A549 (cell line): ENCODE measurements around the gene DISP3. TPM values are rescaled to one million over a fixed set of nuclear protein-coding genes. Genes with fewer than 3 reads are reported as not detected.

Source experiments
- ATAC-seq, 2 experiments: fragments of 200-7000 bp in 1 of 2; fragments of >200 bp in 1 of 2; cut with Nextera tagmentation in 1 of 2; cut with Tn5 transposase in 1 of 2; 3 replicates each; pipeline versions ENCODE4 v1.8.0 to v1.9.1; 2018 to 2020; ENCODE audit warnings: mild to moderate bottlenecking in 1 of 2, moderate library complexity in 1 of 2
- CTCF ChIA-PET: fragments of 300-600 bp; sonication (Branson Sonifier 250); formaldehyde crosslinking; extraction: SDS; loops from one replicate; lab custom pipeline; 2021; ENCODE audit warnings: antibody characterized with exemption, inconsistent platforms; lab: Yijun Ruan, JAX
- POLR2A ChIA-PET: fragments of 350-600 bp; formaldehyde crosslinking; extraction: SDS; loops from one replicate; lab custom pipeline; 2021; ENCODE audit warnings: antibody characterized with exemption, inconsistent platforms; lab: Yijun Ruan, JAX
- DNase-seq, 2 experiments: peaks; one replicate each; pipeline versions ENCODE4 v3.0.0 to v3.0.0-alpha.2; 2011 to 2016; ENCODE audit warnings: low read depth in 1 of 2, low spot score in 1 of 2
- FAIRE-seq: peaks from 2 replicates; lab custom pipeline; 2011; peaks lifted over from hg19 to GRCh38; lab: Jason Lieb, UNC
- H3K27ac ChIP-seq, 2 experiments: fragments of >200 bp; sonication (Bioruptor Twin); formaldehyde crosslinking; 3 replicates each; pipeline ENCODE4 v1.5.1; 2016 to 2017
- H3K4me1 ChIP-seq: fragments of >200 bp; sonication (Bioruptor Twin); formaldehyde crosslinking; 3 replicates; pipeline ENCODE4 v1.6.1; 2016
- H3K4me2 ChIP-seq: fragments of >200 bp; sonication (Bioruptor Twin); formaldehyde crosslinking; 3 replicates; pipeline ENCODE4 v1.6.1; 2016
- H3K4me3 ChIP-seq: fragments of >200 bp; sonication (Bioruptor Twin); formaldehyde crosslinking; 3 replicates; pipeline ENCODE4 v1.5.1; 2016
- H3K9me3 ChIP-seq: fragments of >200 bp; sonication (Bioruptor Twin); formaldehyde crosslinking; 3 replicates; pipeline ENCODE4 v1.6.1; 2016
- CBX2 ChIP-seq: fragments of 200-600 bp; sonication (generic); IDR thresholded peaks from 2 replicates; pipeline ENCODE4 v1.6.1; 2016; ENCODE audit warnings: low read depth, mild to moderate bottlenecking, borderline replicate concordance
- EHF ChIP-seq: fragments of 250-450 bp; sonication (Bioruptor Pico); IDR thresholded peaks from 2 replicates; pipeline ENCODE4 v1.5.0; 2020; ENCODE audit warnings: mild to moderate bottlenecking
- EHMT2 ChIP-seq: fragments of 200-600 bp; sonication (generic); IDR thresholded peaks from 2 replicates; pipeline ENCODE4 v1.6.1; 2016; ENCODE audit warnings: antibody characterized with exemption, low read depth, mild to moderate bottlenecking, moderate library complexity
- FOSB ChIP-seq: fragments of 250-450 bp; sonication (Bioruptor Pico); IDR thresholded peaks from 2 replicates; pipeline ENCODE4 v1.5.0; 2020; ENCODE audit warnings: mild to moderate bottlenecking, moderate library complexity
- FOSL2 ChIP-seq, 2 experiments: fragments of 450-650 bp in 1 of 2; fragments of >200 bp in 1 of 2; sonication (Bioruptor Twin) in 1 of 2; formaldehyde crosslinking; IDR thresholded peaks; 2 replicates each; pipeline versions ENCODE4 v1.5.0 to v1.6.1; 2016 to 2020; ENCODE audit warnings: mild to moderate bottlenecking in 1 of 2, moderate library complexity in 1 of 2
- HOXA7 ChIP-seq: fragments of 250-450 bp; sonication (Bioruptor Pico); IDR thresholded peaks from 2 replicates; pipeline ENCODE4 v1.5.0; 2020; ENCODE audit warnings: mild to moderate bottlenecking, moderate library complexity
- HOXB13 ChIP-seq: fragments of 250-450 bp; sonication (Bioruptor Pico); IDR thresholded peaks from 2 replicates; pipeline ENCODE4 v1.5.0; 2020; ENCODE audit warnings: low read depth, mild to moderate bottlenecking, moderate library complexity
- HOXB5 ChIP-seq: fragments of 250-450 bp; sonication (Bioruptor Pico); IDR thresholded peaks from 2 replicates; pipeline ENCODE4 v1.5.0; 2020; ENCODE audit warnings: mild to moderate bottlenecking, moderate library complexity
- JUNB ChIP-seq: fragments of >200 bp; sonication (Bioruptor Twin); formaldehyde crosslinking; IDR thresholded peaks from 2 replicates; pipeline ENCODE4 v1.6.1; 2016
- MAFK ChIP-seq: fragments of 450-650 bp; IDR thresholded peaks from 2 replicates; pipeline ENCODE4 v1.6.1; 2014; ENCODE audit not compliant: partially characterized antibody
- MYC ChIP-seq: IDR thresholded peaks from 2 replicates; pipeline ENCODE4 v1.6.1; 2012; ENCODE audit warnings: mild to moderate bottlenecking, inconsistent platforms, low read length, improper control_type of control experiment, borderline replicate concordance
- NPAS2 ChIP-seq: fragments of 250-450 bp; sonication (Bioruptor Pico); IDR thresholded peaks from 2 replicates; pipeline ENCODE4 v1.8.0; 2022; ENCODE audit warnings: mild to moderate bottlenecking, moderate library complexity, borderline replicate concordance
- PHF8 ChIP-seq: fragments of 200-600 bp; sonication (generic); IDR thresholded peaks from 2 replicates; pipeline ENCODE4 v1.6.1; 2016; ENCODE audit warnings: low read depth, mild to moderate bottlenecking, antibody characterized with exemption, moderate library complexity, borderline replicate concordance
- POLR2AphosphoS2 ChIP-seq: conservative IDR thresholded peaks from 2 replicates; pipeline ENCODE4 v1.6.1; 2012; ENCODE audit warnings: low read length, improper control_type of control experiment, inconsistent platforms
- RARB ChIP-seq: fragments of 250-450 bp; sonication (Bioruptor Pico); IDR thresholded peaks from 2 replicates; pipeline ENCODE4 v1.8.0; 2021; ENCODE audit warnings: mild to moderate bottlenecking, moderate library complexity
- RCOR1 ChIP-seq: fragments of 150-350 bp; IDR thresholded peaks from 2 replicates; pipeline ENCODE4 v1.6.1; 2014; ENCODE audit warnings: antibody characterized with exemption, low read length, low read depth
- TFCP2L1 ChIP-seq: fragments of 250-450 bp; sonication (Bioruptor Pico); IDR thresholded peaks from 2 replicates; pipeline ENCODE4 v1.5.0; 2021; ENCODE audit warnings: mild to moderate bottlenecking
- ZFP36 ChIP-seq: fragments of 450-650 bp; IDR thresholded peaks from 2 replicates; pipeline ENCODE4 v1.6.1; 2014; ENCODE audit warnings: borderline replicate concordance; ENCODE audit not compliant: partially characterized antibody
- ZNF302 ChIP-seq: fragments of 250-450 bp; sonication (Bioruptor Pico); IDR thresholded peaks from 2 replicates; pipeline ENCODE4 v1.9.0; 2021; ENCODE audit warnings: inconsistent platforms, mild to moderate bottlenecking, moderate library complexity
- WGBS: methylation state at CpG from one replicate; pipeline ENCODE4 v1.1.6; 2017; ENCODE audit errors: missing lambda C conversion rate; 5-methylcytosine and 5-hydroxymethylcytosine counted together
- polyA plus RNA-seq, 4 experiments: library from polyadenylated mRNA; depleted of rRNA in 3 of 4; stranded (reverse); fragments of >200 nt; fragmentation: RNase III in 1 of 4; extraction: RNeasy Plus Mini Kit Qiagen cat#74134 plus additional on column Dnase treatment in 1 of 4; gene quantifications; 2 replicates in 3 of 4; 3 replicates in 1 of 4; pipeline ENCODE4 v1.2.3, GENCODE V29; 2011 to 2017
- TF ChIP-seq, protein P1 (sequence below): fragments of 150-350 bp; IDR thresholded peaks from 2 replicates; pipeline ENCODE4 v1.6.1; 2014; ENCODE audit warnings: low read depth, mild to moderate bottlenecking, low read length
- TF ChIP-seq, protein P2 (sequence below): IDR thresholded peaks from 2 replicates; pipeline ENCODE4 v1.6.1; 2012
- TF ChIP-seq, protein P3 (sequence below): fragments of >200 bp; sonication (Bioruptor Twin); formaldehyde crosslinking; IDR thresholded peaks from 2 replicates; pipeline ENCODE4 v1.6.1; 2016
- TF ChIP-seq, protein P4 (sequence below): fragments of >200 bp; sonication (Bioruptor Twin); formaldehyde crosslinking; IDR thresholded peaks from 3 replicates; pipeline ENCODE4 v1.5.1; 2016

Gene DISP3
- polyA plus RNA-seq, 2 of the 4 experiments (the other 2 are of a cell fraction), result 0.09 to 0.22 TPM

DNA sequence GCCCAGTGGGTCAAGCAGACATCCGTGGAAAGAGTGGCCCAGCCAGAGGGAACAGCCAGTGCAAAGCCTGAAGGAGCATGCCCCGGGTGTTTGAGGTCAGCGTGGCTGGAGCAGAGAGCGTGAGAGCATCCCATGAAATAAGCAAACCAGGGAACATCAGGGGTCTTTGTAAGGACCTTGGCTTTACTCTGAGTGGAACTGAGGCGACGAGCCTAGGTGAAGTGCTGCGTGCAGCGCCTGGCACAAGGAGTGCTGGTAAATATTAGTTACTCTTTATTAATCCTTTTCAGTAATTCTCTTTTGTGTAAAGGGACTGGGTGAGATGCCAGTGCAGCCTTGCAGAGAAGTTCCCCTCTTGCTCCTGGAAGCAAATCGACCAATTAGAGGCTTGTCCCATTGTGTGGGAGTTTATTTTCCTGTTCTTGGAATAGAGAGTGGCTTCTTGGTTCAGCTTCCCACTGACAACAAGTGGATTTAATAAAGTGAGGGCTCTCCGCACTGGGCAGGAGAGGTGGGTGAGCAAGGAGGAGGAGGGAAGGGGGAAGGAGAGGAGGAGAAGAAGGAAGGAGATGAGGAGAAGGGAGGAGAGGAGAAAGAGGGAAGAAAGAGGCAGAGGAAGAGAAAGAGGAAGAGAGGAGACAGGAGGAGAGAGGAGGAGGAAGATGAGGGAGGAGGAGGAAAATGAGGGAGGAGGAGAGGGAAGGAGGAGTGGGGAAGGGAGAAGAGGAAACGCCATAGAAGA, 37.6 kb upstream of the DISP3 start:
- POLR2A ChIA-PET, result no interaction called here
- no peak for FAIRE-seq
- H3K4me3 ChIP-seq, result no peak overlapping the region

DNA sequence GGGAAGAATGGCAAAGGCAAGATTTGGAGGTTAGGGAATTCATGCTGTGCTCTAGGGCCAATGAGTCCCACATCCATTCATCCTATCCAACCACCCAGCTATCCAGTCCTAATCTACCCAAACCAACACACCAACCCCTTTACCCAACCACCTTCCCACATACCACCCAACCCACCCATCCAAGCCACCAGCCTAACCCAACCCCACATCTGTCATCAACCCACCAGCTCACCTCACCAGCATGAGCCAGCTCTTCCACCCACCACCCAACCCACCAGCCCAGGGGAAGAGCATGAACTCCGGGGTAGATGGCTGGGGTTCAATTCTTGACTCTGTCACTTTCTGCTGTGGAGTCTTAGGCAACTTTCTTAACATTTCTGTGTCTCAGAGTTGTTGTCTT, 35.9 kb upstream of the DISP3 start:
- no peaks in the 10 kb centered on the region for H3K9me3 ChIP-seq
- POLR2A ChIA-PET, result no interaction called here

More for the DNA sequence above, 37.6 kb upstream of the DISP3 start:
- no peak overlapping the region for H3K27ac ChIP-seq
- ATAC-seq (no peak), DNase-seq (no peak)
- CTCF ChIA-PET, result no interaction called here
- TF ChIP-seq PHF8 (no peak), MYC (no peak), FOSB (CRISPR knock-in tag) (no peak), RARB (CRISPR knock-in tag) (no peak), EHMT2 (no peak), NPAS2 (CRISPR knock-in tag) (no peak)
- H3K9me3 ChIP-seq, result no peaks in the 10 kb centered on the region
- H3K4me2 ChIP-seq, result no peak overlapping the region
- 9% methylated on average over 11 of the region's 11 CpGs for WGBS
- H3K4me1 ChIP-seq, result no peaks in the 10 kb centered on the region

DNA sequence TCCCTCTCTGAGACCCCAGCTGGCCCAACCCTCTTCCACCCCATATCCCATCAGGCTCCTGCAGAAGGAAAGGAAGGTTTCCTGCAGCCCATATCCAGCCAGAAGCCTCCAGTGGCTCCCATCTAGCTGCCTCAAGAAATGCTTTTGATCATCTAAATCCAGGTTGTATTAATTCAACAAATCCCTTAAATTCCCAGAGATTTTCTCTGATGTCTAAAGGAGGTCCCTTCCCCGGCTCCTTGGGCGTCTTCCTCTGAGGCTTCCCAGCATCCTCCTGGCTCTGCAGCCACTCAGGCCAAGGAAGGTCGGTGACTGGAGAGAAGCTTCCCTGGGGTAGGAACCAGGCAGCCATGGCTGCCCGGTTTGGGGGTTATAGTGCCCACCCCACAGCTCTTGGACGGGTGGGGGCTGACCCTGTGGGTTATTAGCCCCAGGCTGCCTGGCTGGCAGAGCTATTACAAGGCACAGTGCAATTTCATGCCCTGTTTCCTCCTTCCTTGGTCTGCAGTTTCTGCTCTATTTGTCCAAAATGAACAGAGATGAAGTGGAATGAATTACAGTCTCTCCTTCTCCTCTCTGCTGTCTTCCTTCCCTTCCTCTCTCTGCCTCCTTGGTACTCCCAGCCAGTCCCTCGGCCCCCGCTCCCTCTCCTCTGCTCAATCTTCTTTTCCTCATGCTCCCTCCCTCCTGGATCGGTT, 34.8 kb upstream of the DISP3 start:
- CTCF ChIA-PET, result interaction anchor here (1.4 kb wide), 1 partner anchor 9 kb away, joined by 3 read pairs; no protein-coding TSS in a partner anchor
- FAIRE-seq, result no peak
- no peak for TF ChIP-seq JUNB
- TF ChIP-seq FOSL2 (IDR thresholded peaks at IDR 0.05), result no peak
- no peak for TF ChIP-seq FOSL2 (CRISPR knock-in tag; IDR thresholded peaks at IDR 0.05)
- TF ChIP-seq MAFK, result no peak
- no peak for TF ChIP-seq HOXB13 (CRISPR knock-in tag)
- no peak for TF ChIP-seq CBX2
- no peak for TF ChIP-seq FOSB (CRISPR knock-in tag)
- TF ChIP-seq, protein P1, sequence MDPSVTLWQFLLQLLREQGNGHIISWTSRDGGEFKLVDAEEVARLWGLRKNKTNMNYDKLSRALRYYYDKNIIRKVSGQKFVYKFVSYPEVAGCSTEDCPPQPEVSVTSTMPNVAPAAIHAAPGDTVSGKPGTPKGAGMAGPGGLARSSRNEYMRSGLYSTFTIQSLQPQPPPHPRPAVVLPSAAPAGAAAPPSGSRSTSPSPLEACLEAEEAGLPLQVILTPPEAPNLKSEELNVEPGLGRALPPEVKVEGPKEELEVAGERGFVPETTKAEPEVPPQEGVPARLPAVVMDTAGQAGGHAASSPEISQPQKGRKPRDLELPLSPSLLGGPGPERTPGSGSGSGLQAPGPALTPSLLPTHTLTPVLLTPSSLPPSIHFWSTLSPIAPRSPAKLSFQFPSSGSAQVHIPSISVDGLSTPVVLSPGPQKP, result no peak
- TF ChIP-seq TFCP2L1 (CRISPR knock-in tag), result no peak
- TF ChIP-seq ZFP36, result no peak

More for the DNA sequence above, 35.9 kb upstream of the DISP3 start:
- Histone ChIP-seq H3K27ac (no peak overlapping the region), H3K4me3 (no peak overlapping the region), H3K4me1 (no peaks in the 10 kb centered on the region), H3K4me2 (no peak overlapping the region)
- FAIRE-seq (no peak), DNase-seq (no peak), ATAC-seq (no peak)
- CTCF ChIA-PET, result interaction anchor here (1.4 kb wide), 1 partner anchor 8 kb away, joined by 3 read pairs; no protein-coding TSS in a partner anchor
- no peak for TF ChIP-seq EHMT2
- no peak for TF ChIP-seq POLR2AphosphoS2
- TF ChIP-seq, protein P2, sequence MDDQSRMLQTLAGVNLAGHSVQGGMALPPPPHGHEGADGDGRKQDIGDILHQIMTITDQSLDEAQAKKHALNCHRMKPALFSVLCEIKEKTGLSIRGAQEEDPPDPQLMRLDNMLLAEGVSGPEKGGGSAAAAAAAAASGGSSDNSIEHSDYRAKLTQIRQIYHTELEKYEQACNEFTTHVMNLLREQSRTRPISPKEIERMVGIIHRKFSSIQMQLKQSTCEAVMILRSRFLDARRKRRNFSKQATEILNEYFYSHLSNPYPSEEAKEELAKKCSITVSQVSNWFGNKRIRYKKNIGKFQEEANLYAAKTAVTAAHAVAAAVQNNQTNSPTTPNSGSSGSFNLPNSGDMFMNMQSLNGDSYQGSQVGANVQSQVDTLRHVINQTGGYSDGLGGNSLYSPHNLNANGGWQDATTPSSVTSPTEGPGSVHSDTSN, result no peak
- no peak for TF ChIP-seq HOXA7 (CRISPR knock-in tag)
- TF ChIP-seq FOSB (CRISPR knock-in tag), result no peak
- TF ChIP-seq EHF (CRISPR knock-in tag), result no peak
- TF ChIP-seq, protein P3, sequence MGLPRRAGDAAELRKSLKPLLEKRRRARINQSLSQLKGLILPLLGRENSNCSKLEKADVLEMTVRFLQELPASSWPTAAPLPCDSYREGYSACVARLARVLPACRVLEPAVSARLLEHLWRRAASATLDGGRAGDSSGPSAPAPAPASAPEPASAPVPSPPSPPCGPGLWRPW, result no peak
- TF ChIP-seq, protein P4, sequence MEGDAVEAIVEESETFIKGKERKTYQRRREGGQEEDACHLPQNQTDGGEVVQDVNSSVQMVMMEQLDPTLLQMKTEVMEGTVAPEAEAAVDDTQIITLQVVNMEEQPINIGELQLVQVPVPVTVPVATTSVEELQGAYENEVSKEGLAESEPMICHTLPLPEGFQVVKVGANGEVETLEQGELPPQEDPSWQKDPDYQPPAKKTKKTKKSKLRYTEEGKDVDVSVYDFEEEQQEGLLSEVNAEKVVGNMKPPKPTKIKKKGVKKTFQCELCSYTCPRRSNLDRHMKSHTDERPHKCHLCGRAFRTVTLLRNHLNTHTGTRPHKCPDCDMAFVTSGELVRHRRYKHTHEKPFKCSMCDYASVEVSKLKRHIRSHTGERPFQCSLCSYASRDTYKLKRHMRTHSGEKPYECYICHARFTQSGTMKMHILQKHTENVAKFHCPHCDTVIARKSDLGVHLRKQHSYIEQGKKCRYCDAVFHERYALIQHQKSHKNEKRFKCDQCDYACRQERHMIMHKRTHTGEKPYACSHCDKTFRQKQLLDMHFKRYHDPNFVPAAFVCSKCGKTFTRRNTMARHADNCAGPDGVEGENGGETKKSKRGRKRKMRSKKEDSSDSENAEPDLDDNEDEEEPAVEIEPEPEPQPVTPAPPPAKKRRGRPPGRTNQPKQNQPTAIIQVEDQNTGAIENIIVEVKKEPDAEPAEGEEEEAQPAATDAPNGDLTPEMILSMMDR, result no peak
- no peak for TF ChIP-seq PHF8
- no peak for TF ChIP-seq CBX2
- TF ChIP-seq NPAS2 (CRISPR knock-in tag), result no peak
- no peak for TF ChIP-seq RCOR1
- no peak for TF ChIP-seq ZNF302 (CRISPR knock-in tag)
- no peak for TF ChIP-seq HOXB5 (CRISPR knock-in tag)
- no CpG with 5 or more reads among the region's 1 CpG for WGBS

More for the DNA sequence above, 34.8 kb upstream of the DISP3 start:
- Histone ChIP-seq H3K4me3 (no peak overlapping the region), H3K9me3 (no peaks in the 10 kb centered on the region), H3K4me2 (no peak overlapping the region), H3K4me1 (no peaks in the 10 kb centered on the region), H3K27ac (no peak overlapping the region)
- DNase-seq (no peak), ATAC-seq (no peak; a peak in 1 of 6 replicates)
- WGBS, result 10% methylated on average over 5 of the region's 8 CpGs
- POLR2A ChIA-PET, result no interaction called here
